Neuronal stem cell (in vitro differentiated cells): ENCODE data around the gene EIF4E3.

Source experiments
- DNase-seq: peaks from one replicate; pipeline ENCODE4 v3.0.0-alpha.2; 2013; ENCODE audit warnings: low spot score
- H2AFZ ChIP-seq: one replicate; pipeline ENCODE4 v1.6.1; 2013; ENCODE audit warnings: mild to moderate bottlenecking, low read length, inconsistent platforms
- H2AK5ac ChIP-seq: 2 replicates; pipeline ENCODE4 v1.6.1; 2013; ENCODE audit warnings: low read depth, mild to moderate bottlenecking, inconsistent platforms, low read length, moderate library complexity, mixed read lengths
- H2BK120ac ChIP-seq: 2 replicates; pipeline ENCODE4 v1.6.1; 2013; ENCODE audit warnings: low read depth, mild to moderate bottlenecking, inconsistent platforms, low read length, moderate library complexity, mixed read lengths
- H2BK12ac ChIP-seq: one replicate; pipeline ENCODE4 v1.6.1; 2013; ENCODE audit warnings: low read length, inconsistent platforms
- H2BK15ac ChIP-seq: 2 replicates; pipeline ENCODE4 v1.6.1; 2013; ENCODE audit warnings: mild to moderate bottlenecking, low read length, inconsistent platforms, mixed read lengths
- H2BK5ac ChIP-seq: one replicate; pipeline ENCODE4 v1.6.1; 2013; ENCODE audit warnings: inconsistent platforms, mild to moderate bottlenecking, low read length, moderate library complexity
- H3K14ac ChIP-seq: one replicate; pipeline ENCODE4 v1.6.1; 2013; ENCODE audit warnings: low read length, inconsistent platforms
- H3K18ac ChIP-seq: 2 replicates; pipeline ENCODE4 v1.6.1; 2013; ENCODE audit warnings: low read length, inconsistent platforms
- H3K23ac ChIP-seq: 2 replicates; pipeline ENCODE4 v1.6.1; 2013; ENCODE audit warnings: low read depth, mild to moderate bottlenecking, mixed read lengths, low read length, inconsistent platforms; ENCODE audit not compliant: poor library complexity
- H3K27ac ChIP-seq: replicated peaks from 3 replicates; pipeline ENCODE4 v1.5.1; 2013; ENCODE audit warnings: low read length, inconsistent platforms
- H3K27me3 ChIP-seq, 3 experiments: 2 replicates each; pipeline ENCODE4 v1.6.1; 2013; ENCODE audit warnings: low read length in 3 of 3, mild to moderate bottlenecking in 2 of 3, inconsistent platforms in 1 of 3, low read depth in 1 of 3, mixed read lengths in 1 of 3, moderate library complexity in 1 of 3; ENCODE audit not compliant: control insufficient read depth in 3 of 3, insufficient read depth in 3 of 3
- H3K36me3 ChIP-seq, 2 donors: replicated peaks in 1 of 2; 2 replicates each; pipeline ENCODE4 v1.6.1; 2013; ENCODE audit warnings: low read length in 2 of 2; ENCODE audit not compliant: control insufficient read depth in 2 of 2, insufficient read depth in 2 of 2
- H3K4ac ChIP-seq: 2 replicates; pipeline ENCODE4 v1.6.1; 2013; ENCODE audit warnings: inconsistent platforms, mild to moderate bottlenecking, low read length, moderate library complexity
- H3K4me1 ChIP-seq, 2 donors: 1 replicate in 1 of 2; 2 replicates in 1 of 2; pipeline ENCODE4 v1.6.1; 2013; ENCODE audit warnings: low read length in 2 of 2, low read depth in 1 of 2; ENCODE audit not compliant: control insufficient read depth in 2 of 2, insufficient read depth in 1 of 2
- H3K4me2 ChIP-seq: one replicate; pipeline ENCODE4 v1.6.1; 2013; ENCODE audit warnings: mild to moderate bottlenecking, low read length, inconsistent platforms; ENCODE audit not compliant: insufficient read depth, poor library complexity, severe bottlenecking
- H3K4me3 ChIP-seq, 2 donors: 2 replicates each; pipeline ENCODE4 v1.5.1; 2013; ENCODE audit warnings: low read length in 2 of 2, mild to moderate bottlenecking in 2 of 2, inconsistent platforms in 1 of 2, moderate library complexity in 1 of 2
- H3K79me1 ChIP-seq: one replicate; pipeline ENCODE4 v1.6.1; 2013; ENCODE audit warnings: low read depth, mild to moderate bottlenecking, inconsistent platforms, low read length, moderate library complexity
- H3K9ac ChIP-seq: one replicate; pipeline ENCODE4 v1.6.1; 2013; ENCODE audit warnings: mild to moderate bottlenecking, low read depth, low read length, inconsistent platforms; ENCODE audit not compliant: poor library complexity
- H3K9me3 ChIP-seq, 2 donors: replicated peaks in 1 of 2; 2 replicates each; pipeline versions ENCODE3 to v1.6.1; 2013; ENCODE audit warnings: low read length in 2 of 2, mild to moderate bottlenecking in 2 of 2, inconsistent platforms in 1 of 2, low read depth in 1 of 2, mixed read lengths in 1 of 2, moderate library complexity in 1 of 2; ENCODE audit not compliant: control insufficient read depth in 2 of 2, insufficient read depth in 1 of 2
- H4K8ac ChIP-seq: one replicate; pipeline ENCODE4 v1.6.1; 2013; ENCODE audit warnings: low read depth, mild to moderate bottlenecking, inconsistent platforms, low read length, moderate library complexity
- H4K91ac ChIP-seq: one replicate; pipeline ENCODE4 v1.6.1; 2013; ENCODE audit warnings: low read length, low read depth, mild to moderate bottlenecking, inconsistent platforms; ENCODE audit not compliant: poor library complexity
- WGBS, 2 donors: extraction: QIAGEN DNeasy Blood & Tissue Kit; methylation state at CpG; one replicate each; pipeline ENCODE4 v1.1.7; 2013; ENCODE audit warnings: missing lambda C conversion rate in 2 of 2, mixed read lengths in 1 of 2; ENCODE audit not compliant: insufficient read length in 2 of 2, insufficient replicate concordance in 1 of 2; ENCODE audit errors: extremely low coverage in 2 of 2; 5-methylcytosine and 5-hydroxymethylcytosine counted together

EIF4E3 gene

GRCh38 chr3:71705681-71706080 is 19.5 kb downstream of the EIF4E3 start:
- H3K4ac ChIP-seq, result no peak overlapping the region
- no peak overlapping the region for H3K9ac ChIP-seq
- H2BK120ac ChIP-seq, result no peak overlapping the region
- no peaks in the 10 kb centered on the region for H3K9me3 ChIP-seq
- H3K23ac ChIP-seq, result no peak overlapping the region
- no peak for DNase-seq
- H3K4me2 ChIP-seq, result no peak overlapping the region
- H3K79me1 ChIP-seq, result no peaks in the 10 kb centered on the region
- no peak overlapping the region for H3K18ac ChIP-seq
- H4K91ac ChIP-seq, result no peak overlapping the region
- no peak overlapping the region for H3K27ac ChIP-seq
- H2BK5ac ChIP-seq, result no peak overlapping the region
- no peak overlapping the region for H2BK15ac ChIP-seq
- no peak overlapping the region for H4K8ac ChIP-seq
- no peak overlapping the region for H3K4me3 ChIP-seq
- H3K4me1 ChIP-seq, result no peaks in the 10 kb centered on the region
- no CpG with 5 or more reads among the region's 5 CpGs for WGBS, 2 donors
- H2AK5ac ChIP-seq, result no peak overlapping the region
- H2BK12ac ChIP-seq, result no peak overlapping the region
- H3K27me3 ChIP-seq, result no peaks in the 10 kb centered on the region
- no peaks in the 10 kb centered on the region for H3K36me3 ChIP-seq
- H2AFZ ChIP-seq, result no peak overlapping the region
- no peak overlapping the region for H3K14ac ChIP-seq

GRCh38 chr3:71704915-71705314 is 20.3 kb downstream of the EIF4E3 start:
- Histone ChIP-seq H2BK15ac (no peak overlapping the region), H3K4me2 (no peak overlapping the region), H3K27me3 (no peaks in the 10 kb centered on the region), H3K36me3 (no peaks in the 10 kb centered on the region), H2BK12ac (no peak overlapping the region), H2AK5ac (no peak overlapping the region), H3K18ac (no peak overlapping the region), H3K79me1 (no peaks in the 10 kb centered on the region), H3K9me3 (no peaks in the 10 kb centered on the region), H4K91ac (no peak overlapping the region), H3K27ac (no peak overlapping the region), H3K9ac (no peak overlapping the region), H2AFZ (no peak overlapping the region), H3K23ac (no peak overlapping the region), H4K8ac (no peak overlapping the region), H3K4me3 (no peak overlapping the region), H3K4ac (no peak overlapping the region), H3K4me1 (no peaks in the 10 kb centered on the region), H3K14ac (no peak overlapping the region), H2BK120ac (no peak overlapping the region), H2BK5ac (no peak overlapping the region)
- DNase-seq, result no peak

DNA sequence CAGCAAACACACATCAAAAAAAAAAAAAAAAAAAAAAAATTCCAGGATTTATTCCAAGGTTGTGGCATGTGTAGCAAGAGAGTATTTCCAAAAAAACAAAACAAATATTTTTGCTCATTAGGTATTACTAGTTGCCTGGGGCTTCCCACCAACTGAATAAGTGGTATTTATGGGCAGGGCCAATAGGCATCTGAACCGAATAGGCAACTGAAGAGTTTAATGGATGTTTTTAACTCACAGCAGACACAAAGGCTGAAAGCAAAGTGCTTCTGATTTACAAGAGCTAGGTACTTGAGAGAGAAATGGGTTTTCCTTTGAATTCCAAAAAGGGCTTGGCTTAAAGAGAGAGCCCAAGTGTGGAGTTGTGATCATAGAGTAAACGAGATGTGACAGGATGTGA is 21.4 kb downstream of the EIF4E3 start:
- Histone ChIP-seq H3K9me3 (no peaks in the 10 kb centered on the region), H4K8ac (no peak overlapping the region), H2BK120ac (no peak overlapping the region), H3K18ac (no peak overlapping the region), H3K27me3 (no peaks in the 10 kb centered on the region), H3K4me1 (no peaks in the 10 kb centered on the region), H3K4me2 (no peak overlapping the region), H2AK5ac (no peak overlapping the region), H3K23ac (no peak overlapping the region), H2BK12ac (no peak overlapping the region), H3K79me1 (no peaks in the 10 kb centered on the region), H3K4ac (no peak overlapping the region), H3K36me3 (no peaks in the 10 kb centered on the region), H3K9ac (no peak overlapping the region), H3K4me3 (no peak overlapping the region), H3K27ac (no peak overlapping the region), H3K14ac (no peak overlapping the region), H2AFZ (no peak overlapping the region), H2BK5ac (no peak overlapping the region), H2BK15ac (no peak overlapping the region), H4K91ac (no peak overlapping the region)
- no peak for DNase-seq
- no CpG with 5 or more reads among the region's 2 CpGs for WGBS, 2 donors

GRCh38 chr3:71702131-71703024 is 22.8 kb downstream of the EIF4E3 start:
- H2BK15ac ChIP-seq, result no peak overlapping the region
- H3K23ac ChIP-seq, result no peak overlapping the region
- H3K14ac ChIP-seq, result no peak overlapping the region
- no peak overlapping the region for H2AK5ac ChIP-seq
- no peak overlapping the region for H3K27ac ChIP-seq
- no peak overlapping the region for H2AFZ ChIP-seq
- no peaks in the 10 kb centered on the region for H3K79me1 ChIP-seq
- H2BK120ac ChIP-seq, result no peak overlapping the region
- no peak overlapping the region for H3K9ac ChIP-seq
- H3K27me3 ChIP-seq, result no peaks in the 10 kb centered on the region
- H4K91ac ChIP-seq, result no peak overlapping the region
- H2BK12ac ChIP-seq, result no peak overlapping the region
- H4K8ac ChIP-seq, result no peak overlapping the region
- DNase-seq, result no peak
- H3K36me3 ChIP-seq, result no peaks in the 10 kb centered on the region
- H2BK5ac ChIP-seq, result no peak overlapping the region
- H3K4ac ChIP-seq, result no peak overlapping the region
- H3K9me3 ChIP-seq, result peaks cover 0 to 1% of the 10 kb centered on the region in 2 donors
- H3K4me1 ChIP-seq, result no peaks in the 10 kb centered on the region
- H3K18ac ChIP-seq, result no peak overlapping the region
- WGBS, 2 donors, result no CpG with 5 or more reads among the region's 7 CpGs
- H3K4me3 ChIP-seq, result no peak overlapping the region
- H3K4me2 ChIP-seq, result no peak overlapping the region
